ENCODE results near the gene SPATA9. TPM values are rescaled to one million over a fixed set of nuclear protein-coding genes. Genes with fewer than 3 reads are reported as not detected.

Gene SPATA9
- total RNA-seq, 1 experiment from 2014 or later = not detected

GRCh38 chr5:95609711-95610110 is 73.1 kb downstream of the SPATA9 start:
- no CpG with 5 or more reads among the region's 3 CpGs for WGBS (ENCODE audit: extremely low coverage, insufficient read length, low lambda C conversion rate)
- H2AK5ac ChIP-seq (ENCODE audit: insufficient read length, low read length) = no peak overlapping the region
- peaks cover 9 to 13% of the 10 kb centered on the region in 2 experiments for H3K9me3 Mint-ChIP-seq

More at GRCh38 chr5:95609711-95610110, 73.1 kb downstream of the SPATA9 start:
- Histone ChIP-seq H2BK12ac (ENCODE audit: insufficient read length, low read depth, low read length) (no peak overlapping the region), H2BK5ac (ENCODE audit: insufficient read length, low read length) (no peak overlapping the region), H2BK120ac (ENCODE audit: low read depth, low read length, poor library complexity, severe bottlenecking) (no peak overlapping the region), H2BK15ac (ENCODE audit: low read depth, low read length) (no peak overlapping the region), H3K4me1 (ENCODE audit: insufficient read depth, low read length) (no peaks in the 10 kb centered on the region), H3K79me1 (ENCODE audit: insufficient read depth, low read depth, low read length, poor library complexity, severe bottlenecking) (no peaks in the 10 kb centered on the region), H3K9me3 (ENCODE audit: control insufficient read depth, low read depth, low read length) (no peaks in the 10 kb centered on the region), H3K27me3 (ENCODE audit: insufficient read depth, low read length) (no peaks in the 10 kb centered on the region), H4K91ac (ENCODE audit: insufficient read length, low read depth, low read length) (no peak overlapping the region), H3K27ac (ENCODE audit: insufficient read length, low read depth, low read length) (no peak overlapping the region), H3K23me2 (ENCODE audit: insufficient read length, low read depth, low read length, poor library complexity, severe bottlenecking) (no peaks in the 10 kb centered on the region), H3T11ph (ENCODE audit: low read length) (no peak overlapping the region), H2BK20ac (ENCODE audit: low read depth, low read length, poor library complexity, severe bottlenecking) (no peak overlapping the region), H2AFZ (ENCODE audit: low read length) (no peak overlapping the region), H3K9ac (ENCODE audit: extremely low read depth, insufficient read length, low read length) (no peak overlapping the region), H3K56ac (ENCODE audit: insufficient read length, low read depth, low read length) (no peak overlapping the region), H3K14ac (ENCODE audit: insufficient read depth, low read length) (no peak overlapping the region), H4K5ac (ENCODE audit: insufficient read length, low read depth, low read length) (no peak overlapping the region), H3K18ac (ENCODE audit: insufficient read length, low read depth, low read length) (no peak overlapping the region), H3K23ac (ENCODE audit: insufficient read length, low read depth, low read length) (no peak overlapping the region), H3K4me2 (ENCODE audit: insufficient read depth, insufficient read length, low read length) (no peak overlapping the region), H3K4ac (ENCODE audit: low read depth, low read length) (no peak overlapping the region), H3K79me2 (ENCODE audit: insufficient read depth, low read length) (no peaks in the 10 kb centered on the region), H4K8ac (replicated peaks; ENCODE audit: insufficient read length, low read depth, low read length) (no peak overlapping the region), H4K20me1 (ENCODE audit: control insufficient read depth, insufficient read depth, insufficient read length) (no peaks in the 10 kb centered on the region)
- TF ChIP-seq CTCF (conservative IDR thresholded peaks at IDR 0.05) = no peak
- Mint-ChIP-seq H3K4me1 (no peaks in the 10 kb centered on the region), H3K36me3 (ENCODE audit: insufficient read depth in 1 of 3, low read depth in 3 of 3) (peaks cover 5 to 14% (median 5%) of the 10 kb centered on the region in 3 experiments; a peak in 5 of 7 replicates), H3K27me3 (ENCODE audit: low read depth) (peaks cover 2% of the 10 kb centered on the region), H3K27ac (no peak overlapping the region), H3K4me3 (no peak overlapping the region)
- no peak for DNase-seq

Other genes with a start within 250 kb of the SPATA9 start
- gene SKIC3, start 128.0 kb downstream of the SPATA9 start, total RNA-seq (2021) = 64.7 and 69.3 TPM in 2 replicates
- 8.5 and 8.6 TPM in 2 replicates for gene ARSK, start 127.9 kb downstream of the SPATA9 start, total RNA-seq (2021)
- 0.11 TPM in 1 of 2 replicates, not detected in the other for gene GPR150, start 62.9 kb downstream of the SPATA9 start, total RNA-seq (2021)
- gene RFESD, start 36.2 kb downstream of the SPATA9 start, total RNA-seq (2021) = 1.7 and 2.6 TPM in 2 replicates
- gene RHOBTB3, start 48.3 kb upstream of the SPATA9 start, total RNA-seq (2021) = 6.6 and 6.8 TPM in 2 replicates
- 13.7 and 13.8 TPM in 2 replicates for gene GLRX, start 139.7 kb upstream of the SPATA9 start, total RNA-seq (2021)

Measured in H9 (cell line).